GM12801 (cell line): ENCODE data around the gene PSMB2.

ENCODE experiments used
- TF ChIP-seq, protein P1 (sequence below): IDR thresholded peaks from one replicate; pipeline ENCODE4 v1.5.1; 2011; ENCODE audit warnings: control low read depth; ENCODE audit not compliant: insufficient read length; ENCODE audit errors: extremely low read depth

PSMB2 gene

DNA sequence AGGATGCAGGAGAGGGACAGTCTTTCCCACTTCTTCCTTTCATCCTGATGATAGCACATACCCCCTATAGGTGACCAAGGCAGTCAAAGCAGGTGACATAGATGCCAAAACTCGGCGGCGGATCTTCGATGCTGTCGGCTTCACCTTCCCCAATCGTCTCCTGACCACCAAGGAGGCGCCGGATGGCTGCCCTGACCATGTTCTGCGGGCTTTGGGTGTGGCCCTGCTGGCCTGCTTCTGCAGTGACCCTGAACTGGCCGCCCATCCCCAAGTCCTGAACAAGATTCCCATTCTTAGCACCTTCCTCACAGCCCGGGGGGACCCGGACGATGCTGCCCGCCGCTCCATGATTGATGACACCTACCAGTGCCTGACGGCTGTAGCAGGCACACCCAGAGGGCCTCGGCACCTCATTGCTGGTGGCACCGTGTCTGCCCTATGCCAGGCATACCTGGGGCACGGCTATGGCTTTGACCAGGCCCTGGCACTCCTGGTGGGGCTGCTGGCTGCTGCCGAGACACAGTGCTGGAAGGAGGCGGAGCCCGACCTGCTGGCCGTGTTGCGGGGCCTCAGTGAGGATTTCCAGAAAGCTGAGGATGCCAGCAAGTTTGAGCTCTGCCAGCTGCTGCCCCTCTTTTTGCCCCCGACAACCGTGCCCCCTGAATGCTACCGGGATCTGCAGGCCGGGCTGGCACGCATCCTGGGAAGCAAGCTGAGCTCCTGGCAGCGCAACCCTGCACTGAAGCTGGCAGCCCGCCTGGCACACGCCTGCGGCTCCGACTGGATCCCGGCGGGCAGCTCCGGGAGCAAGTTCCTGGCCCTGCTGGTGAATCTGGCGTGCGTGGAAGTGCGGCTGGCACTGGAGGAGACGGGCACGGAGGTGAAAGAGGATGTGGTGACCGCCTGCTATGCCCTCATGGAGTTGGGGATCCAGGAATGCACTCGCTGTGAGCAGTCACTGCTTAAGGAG lies 80.8 kb downstream of the PSMB2 start:
- TF ChIP-seq, protein P1, sequence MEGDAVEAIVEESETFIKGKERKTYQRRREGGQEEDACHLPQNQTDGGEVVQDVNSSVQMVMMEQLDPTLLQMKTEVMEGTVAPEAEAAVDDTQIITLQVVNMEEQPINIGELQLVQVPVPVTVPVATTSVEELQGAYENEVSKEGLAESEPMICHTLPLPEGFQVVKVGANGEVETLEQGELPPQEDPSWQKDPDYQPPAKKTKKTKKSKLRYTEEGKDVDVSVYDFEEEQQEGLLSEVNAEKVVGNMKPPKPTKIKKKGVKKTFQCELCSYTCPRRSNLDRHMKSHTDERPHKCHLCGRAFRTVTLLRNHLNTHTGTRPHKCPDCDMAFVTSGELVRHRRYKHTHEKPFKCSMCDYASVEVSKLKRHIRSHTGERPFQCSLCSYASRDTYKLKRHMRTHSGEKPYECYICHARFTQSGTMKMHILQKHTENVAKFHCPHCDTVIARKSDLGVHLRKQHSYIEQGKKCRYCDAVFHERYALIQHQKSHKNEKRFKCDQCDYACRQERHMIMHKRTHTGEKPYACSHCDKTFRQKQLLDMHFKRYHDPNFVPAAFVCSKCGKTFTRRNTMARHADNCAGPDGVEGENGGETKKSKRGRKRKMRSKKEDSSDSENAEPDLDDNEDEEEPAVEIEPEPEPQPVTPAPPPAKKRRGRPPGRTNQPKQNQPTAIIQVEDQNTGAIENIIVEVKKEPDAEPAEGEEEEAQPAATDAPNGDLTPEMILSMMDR = no peak

DNA sequence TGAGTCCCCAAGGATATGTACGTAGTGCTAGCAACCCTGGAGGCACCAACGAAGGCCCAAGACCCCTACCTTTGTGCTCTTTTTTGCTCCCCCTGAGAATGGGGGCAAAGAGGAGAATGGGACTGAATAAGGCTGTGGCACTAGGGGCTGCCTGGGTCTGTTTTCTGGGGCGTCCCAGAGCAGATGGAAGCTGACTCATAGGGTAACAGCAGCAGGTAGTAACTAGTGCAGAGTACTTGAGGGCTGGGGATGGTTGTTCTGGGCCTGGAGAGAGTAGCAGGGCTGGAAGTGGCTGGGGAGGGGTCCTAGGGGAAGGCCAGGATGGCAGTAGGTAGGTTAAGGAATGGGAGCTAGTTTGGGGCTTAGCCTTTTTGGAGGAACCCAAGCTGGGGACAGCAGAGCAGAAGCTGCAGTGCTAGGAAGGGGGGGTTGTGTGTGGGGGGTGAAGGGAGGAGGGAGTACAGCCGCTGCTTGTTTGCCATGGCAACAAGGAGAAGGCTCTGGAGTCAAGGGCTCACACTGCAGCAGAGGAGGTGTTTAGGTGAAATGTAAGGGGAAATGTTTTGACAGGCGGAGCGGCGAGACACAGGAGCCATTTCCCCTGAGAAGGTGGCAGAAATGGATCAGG lies 81.9 kb downstream of the PSMB2 start:
- TF ChIP-seq, protein P1 = no peak

DNA sequence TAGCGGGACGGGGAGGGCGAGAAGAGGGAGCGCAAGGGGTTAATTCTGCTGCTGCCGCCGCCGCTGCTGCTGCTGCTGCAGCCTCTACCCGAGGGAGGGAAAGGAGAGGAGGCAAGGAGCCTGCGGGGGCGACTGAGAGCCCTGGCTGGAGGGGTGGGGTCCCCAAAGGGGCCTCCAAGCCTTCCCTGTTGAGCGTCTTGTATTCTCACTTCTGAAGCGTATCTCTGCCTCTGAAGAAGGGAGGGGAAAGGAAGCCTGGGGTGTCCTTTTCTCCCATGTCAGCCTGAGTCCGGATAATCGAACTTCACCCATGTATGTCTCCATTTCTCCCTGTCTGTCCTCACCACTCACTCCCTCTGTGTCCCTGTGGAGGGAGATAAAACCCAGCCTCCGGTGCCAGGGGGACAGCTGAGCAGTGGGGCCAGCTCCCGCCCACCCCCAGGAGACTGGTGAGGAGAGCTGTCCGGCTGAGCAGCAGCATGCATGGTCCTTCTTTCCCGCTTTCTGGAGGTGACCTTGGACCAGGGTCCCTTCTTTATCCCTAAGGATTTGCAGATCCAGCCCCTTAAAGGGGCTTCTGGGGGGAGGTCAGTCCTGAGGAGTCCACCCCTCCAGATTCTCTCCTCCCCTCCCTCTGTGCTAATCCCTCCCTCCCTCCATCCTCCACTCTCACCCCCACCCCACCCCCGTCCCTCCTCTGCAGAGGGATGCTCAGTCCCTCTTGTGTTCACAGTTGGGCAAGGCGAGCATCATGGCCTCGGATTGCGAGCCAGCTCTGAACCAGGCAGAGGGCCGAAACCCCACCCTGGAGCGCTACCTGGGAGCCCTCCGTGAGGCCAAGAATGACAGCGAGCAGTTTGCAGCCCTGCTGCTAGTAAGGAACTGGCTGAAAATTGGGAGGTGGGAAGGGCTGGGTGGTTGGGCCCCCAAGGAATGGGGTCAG lies 82.7 kb downstream of the PSMB2 start:
- TF ChIP-seq, protein P1 = no peak

DNA sequence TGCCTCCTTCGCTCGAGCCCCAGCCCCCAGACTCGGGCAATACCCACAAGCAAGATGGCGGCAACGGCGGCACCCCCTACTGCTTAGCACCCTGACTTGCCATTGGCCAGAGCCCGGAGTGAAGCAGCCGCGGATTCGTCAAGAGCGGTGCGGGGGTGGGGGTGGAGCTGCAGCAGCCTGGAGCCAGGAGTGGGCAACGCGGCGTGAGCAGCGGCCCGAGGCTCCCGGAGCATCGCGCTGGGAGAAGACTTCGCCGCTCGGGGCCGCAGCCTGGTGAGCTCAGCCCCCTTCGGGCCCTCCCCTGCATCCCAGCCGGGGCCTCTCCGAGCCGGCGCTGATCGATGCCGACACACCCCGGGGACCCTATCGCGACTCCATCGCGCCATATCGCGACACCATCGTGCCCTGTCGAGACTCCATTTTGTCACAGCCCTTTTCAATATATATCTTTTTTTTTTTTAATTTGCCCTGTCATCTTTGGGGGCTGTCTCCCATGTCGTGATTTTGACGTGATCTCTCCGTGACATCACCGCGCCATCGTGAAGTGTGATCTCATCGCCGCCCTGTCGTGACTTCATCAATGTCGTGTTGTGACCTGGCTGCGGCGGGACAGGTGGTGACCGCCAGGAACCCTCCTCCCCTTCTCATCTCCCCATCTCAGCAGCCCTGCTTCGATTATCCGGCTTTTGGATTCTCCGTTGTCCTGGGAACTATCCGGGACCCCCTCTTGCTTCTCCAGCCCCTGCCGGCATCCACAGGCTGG lies 83.5 kb downstream of the PSMB2 start, which contains the start of gene NCDN:
TSS of gene NCDN (plus strand) at position 189 of the 763 bp plus-strand sequence. CDS start at position 581, 392 bp downstream.
- TF ChIP-seq, protein P1 = no peak

DNA sequence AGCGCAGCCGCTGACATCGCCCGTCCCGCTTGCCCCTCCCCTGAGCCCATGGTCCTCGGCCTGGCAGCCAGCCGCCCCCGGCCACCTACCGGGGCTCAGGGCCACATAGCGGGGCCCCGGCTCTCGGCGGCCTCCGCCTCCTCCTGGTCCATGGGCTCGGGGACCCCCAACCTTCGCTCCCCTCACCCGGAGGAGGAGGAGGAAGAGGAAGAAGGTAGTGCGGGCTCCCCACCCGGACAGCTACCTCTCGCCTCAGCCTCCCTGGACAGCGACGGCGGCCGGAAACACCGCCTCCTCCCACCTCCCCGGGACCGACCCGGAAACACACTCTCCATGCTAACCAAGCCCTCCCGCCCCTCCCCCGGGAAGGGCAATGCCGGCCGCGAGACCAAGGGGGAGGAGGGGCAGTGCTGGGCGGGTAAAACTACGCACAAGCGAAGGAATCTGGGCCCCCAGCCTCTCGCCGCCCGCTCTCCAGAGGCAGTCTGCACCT lies 84.2 kb downstream of the PSMB2 start, which contains the start of gene KIAA0319L:
TSS of gene KIAA0319L (minus strand) at position 286 of the 493 bp plus-strand sequence. CDS start 2,912 bp downstream, outside the sequence.
- TF ChIP-seq, protein P1 = no peak

DNA sequence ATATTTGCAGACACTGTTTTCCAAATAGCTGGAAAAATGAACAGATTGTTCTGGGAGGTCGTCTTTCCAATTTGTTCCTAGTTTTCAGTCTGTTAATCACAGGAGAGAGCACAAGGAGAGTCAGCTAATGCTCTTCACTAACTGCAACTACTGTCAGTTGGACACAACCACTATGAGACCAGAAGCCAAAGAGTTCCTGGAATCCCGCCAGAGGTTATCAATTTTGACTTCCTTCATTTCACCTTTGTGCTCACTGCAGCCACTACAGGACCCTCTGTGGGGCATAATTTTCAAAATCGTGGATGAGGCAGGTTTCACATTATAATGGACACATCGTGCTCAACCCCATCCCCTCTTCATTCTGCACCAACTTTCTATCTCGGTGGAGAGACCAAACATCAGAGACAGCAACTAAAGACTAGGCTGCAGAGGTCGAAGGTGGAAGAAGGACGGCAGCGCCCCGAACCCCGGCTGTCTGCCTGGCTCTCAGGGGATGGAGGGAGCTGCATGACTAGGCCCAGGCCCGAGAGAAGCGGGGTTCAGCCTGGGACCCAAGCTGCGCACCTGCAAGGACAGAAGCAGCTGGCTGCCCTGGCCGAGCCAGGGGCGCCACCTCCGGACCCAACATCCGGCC lies 84.7 kb downstream of the PSMB2 start:
- TF ChIP-seq, protein P1 = no peak
